ENCODE data around the gene XRCC1. TPM values are rescaled to one million over a fixed set of nuclear protein-coding genes. Genes with fewer than 3 reads are reported as not detected.

XRCC1 gene
- total and polyA plus RNA-seq, 2 of the 8 experiments (the other 6 are each of a cell fraction or from before 2014, with no cell fraction given) = 42.5 to 44.4 TPM

GRCh38 chr19:43611788-43612187 is 36.5 kb upstream of the XRCC1 start, which contains the start of gene SRRM5 (continued):
- TF ChIP-seq, protein P1, sequence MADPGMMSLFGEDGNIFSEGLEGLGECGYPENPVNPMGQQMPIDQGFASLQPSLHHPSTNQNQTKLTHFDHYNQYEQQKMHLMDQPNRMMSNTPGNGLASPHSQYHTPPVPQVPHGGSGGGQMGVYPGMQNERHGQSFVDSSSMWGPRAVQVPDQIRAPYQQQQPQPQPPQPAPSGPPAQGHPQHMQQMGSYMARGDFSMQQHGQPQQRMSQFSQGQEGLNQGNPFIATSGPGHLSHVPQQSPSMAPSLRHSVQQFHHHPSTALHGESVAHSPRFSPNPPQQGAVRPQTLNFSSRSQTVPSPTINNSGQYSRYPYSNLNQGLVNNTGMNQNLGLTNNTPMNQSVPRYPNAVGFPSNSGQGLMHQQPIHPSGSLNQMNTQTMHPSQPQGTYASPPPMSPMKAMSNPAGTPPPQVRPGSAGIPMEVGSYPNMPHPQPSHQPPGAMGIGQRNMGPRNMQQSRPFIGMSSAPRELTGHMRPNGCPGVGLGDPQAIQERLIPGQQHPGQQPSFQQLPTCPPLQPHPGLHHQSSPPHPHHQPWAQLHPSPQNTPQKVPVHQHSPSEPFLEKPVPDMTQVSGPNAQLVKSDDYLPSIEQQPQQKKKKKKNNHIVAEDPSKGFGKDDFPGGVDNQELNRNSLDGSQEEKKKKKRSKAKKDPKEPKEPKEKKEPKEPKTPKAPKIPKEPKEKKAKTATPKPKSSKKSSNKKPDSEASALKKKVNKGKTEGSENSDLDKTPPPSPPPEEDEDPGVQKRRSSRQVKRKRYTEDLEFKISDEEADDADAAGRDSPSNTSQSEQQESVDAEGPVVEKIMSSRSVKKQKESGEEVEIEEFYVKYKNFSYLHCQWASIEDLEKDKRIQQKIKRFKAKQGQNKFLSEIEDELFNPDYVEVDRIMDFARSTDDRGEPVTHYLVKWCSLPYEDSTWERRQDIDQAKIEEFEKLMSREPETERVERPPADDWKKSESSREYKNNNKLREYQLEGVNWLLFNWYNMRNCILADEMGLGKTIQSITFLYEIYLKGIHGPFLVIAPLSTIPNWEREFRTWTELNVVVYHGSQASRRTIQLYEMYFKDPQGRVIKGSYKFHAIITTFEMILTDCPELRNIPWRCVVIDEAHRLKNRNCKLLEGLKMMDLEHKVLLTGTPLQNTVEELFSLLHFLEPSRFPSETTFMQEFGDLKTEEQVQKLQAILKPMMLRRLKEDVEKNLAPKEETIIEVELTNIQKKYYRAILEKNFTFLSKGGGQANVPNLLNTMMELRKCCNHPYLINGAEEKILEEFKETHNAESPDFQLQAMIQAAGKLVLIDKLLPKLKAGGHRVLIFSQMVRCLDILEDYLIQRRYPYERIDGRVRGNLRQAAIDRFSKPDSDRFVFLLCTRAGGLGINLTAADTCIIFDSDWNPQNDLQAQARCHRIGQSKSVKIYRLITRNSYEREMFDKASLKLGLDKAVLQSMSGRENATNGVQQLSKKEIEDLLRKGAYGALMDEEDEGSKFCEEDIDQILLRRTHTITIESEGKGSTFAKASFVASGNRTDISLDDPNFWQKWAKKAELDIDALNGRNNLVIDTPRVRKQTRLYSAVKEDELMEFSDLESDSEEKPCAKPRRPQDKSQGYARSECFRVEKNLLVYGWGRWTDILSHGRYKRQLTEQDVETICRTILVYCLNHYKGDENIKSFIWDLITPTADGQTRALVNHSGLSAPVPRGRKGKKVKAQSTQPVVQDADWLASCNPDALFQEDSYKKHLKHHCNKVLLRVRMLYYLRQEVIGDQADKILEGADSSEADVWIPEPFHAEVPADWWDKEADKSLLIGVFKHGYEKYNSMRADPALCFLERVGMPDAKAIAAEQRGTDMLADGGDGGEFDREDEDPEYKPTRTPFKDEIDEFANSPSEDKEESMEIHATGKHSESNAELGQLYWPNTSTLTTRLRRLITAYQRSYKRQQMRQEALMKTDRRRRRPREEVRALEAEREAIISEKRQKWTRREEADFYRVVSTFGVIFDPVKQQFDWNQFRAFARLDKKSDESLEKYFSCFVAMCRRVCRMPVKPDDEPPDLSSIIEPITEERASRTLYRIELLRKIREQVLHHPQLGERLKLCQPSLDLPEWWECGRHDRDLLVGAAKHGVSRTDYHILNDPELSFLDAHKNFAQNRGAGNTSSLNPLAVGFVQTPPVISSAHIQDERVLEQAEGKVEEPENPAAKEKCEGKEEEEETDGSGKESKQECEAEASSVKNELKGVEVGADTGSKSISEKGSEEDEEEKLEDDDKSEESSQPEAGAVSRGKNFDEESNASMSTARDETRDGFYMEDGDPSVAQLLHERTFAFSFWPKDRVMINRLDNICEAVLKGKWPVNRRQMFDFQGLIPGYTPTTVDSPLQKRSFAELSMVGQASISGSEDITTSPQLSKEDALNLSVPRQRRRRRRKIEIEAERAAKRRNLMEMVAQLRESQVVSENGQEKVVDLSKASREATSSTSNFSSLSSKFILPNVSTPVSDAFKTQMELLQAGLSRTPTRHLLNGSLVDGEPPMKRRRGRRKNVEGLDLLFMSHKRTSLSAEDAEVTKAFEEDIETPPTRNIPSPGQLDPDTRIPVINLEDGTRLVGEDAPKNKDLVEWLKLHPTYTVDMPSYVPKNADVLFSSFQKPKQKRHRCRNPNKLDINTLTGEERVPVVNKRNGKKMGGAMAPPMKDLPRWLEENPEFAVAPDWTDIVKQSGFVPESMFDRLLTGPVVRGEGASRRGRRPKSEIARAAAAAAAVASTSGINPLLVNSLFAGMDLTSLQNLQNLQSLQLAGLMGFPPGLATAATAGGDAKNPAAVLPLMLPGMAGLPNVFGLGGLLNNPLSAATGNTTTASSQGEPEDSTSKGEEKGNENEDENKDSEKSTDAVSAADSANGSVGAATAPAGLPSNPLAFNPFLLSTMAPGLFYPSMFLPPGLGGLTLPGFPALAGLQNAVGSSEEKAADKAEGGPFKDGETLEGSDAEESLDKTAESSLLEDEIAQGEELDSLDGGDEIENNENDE (IDR thresholded peaks at IDR 0.05; ENCODE audit: insufficient replicate concordance, low read length) = no peak
- TF ChIP-seq SP2 (IDR thresholded peaks at IDR 0.05; ENCODE audit: low read length) (no peak), RBBP5 (IDR thresholded peaks at IDR 0.05; ENCODE audit: borderline replicate concordance, low read depth, low read length) (no peak), TAF1 (IDR thresholded peaks at IDR 0.05; ENCODE audit: low read depth, low read length) (no peak), SIN3A (conservative IDR thresholded peaks at IDR 0.05 in 1 of 2, IDR thresholded peaks at IDR 0.05 in 1 of 2; ENCODE audit: low read depth in 1 of 2, low read length in 2 of 2) (no peak), BCL11A (IDR thresholded peaks at IDR 0.05; ENCODE audit: low read depth in 2 of 2, low read length in 2 of 2) (no peak), SUZ12 (IDR thresholded peaks at IDR 0.05; ENCODE audit: low read length) (no peak)
